Ureter (tissue), 1 donor: ENCODE measurements around the gene LRTM2. TPM values are rescaled to one million over a fixed set of nuclear protein-coding genes. Genes with fewer than 3 reads are reported as not detected.

ENCODE experiments used
- DNase-seq: peaks from one replicate; pipeline ENCODE4 v3.0.0-alpha.2; 2020; ENCODE audit warnings: low spot score
- total RNA-seq: library from RNA; stranded (reverse); gene quantifications from one replicate; pipeline ENCODE4 v1.2.4, GENCODE V29; 2023
- donor health status: DM: yes; HTN: yes; CAD: no.

The LRTM2 gene
- total RNA-seq, 1 donor from 2014 or later, result not detected

DNA sequence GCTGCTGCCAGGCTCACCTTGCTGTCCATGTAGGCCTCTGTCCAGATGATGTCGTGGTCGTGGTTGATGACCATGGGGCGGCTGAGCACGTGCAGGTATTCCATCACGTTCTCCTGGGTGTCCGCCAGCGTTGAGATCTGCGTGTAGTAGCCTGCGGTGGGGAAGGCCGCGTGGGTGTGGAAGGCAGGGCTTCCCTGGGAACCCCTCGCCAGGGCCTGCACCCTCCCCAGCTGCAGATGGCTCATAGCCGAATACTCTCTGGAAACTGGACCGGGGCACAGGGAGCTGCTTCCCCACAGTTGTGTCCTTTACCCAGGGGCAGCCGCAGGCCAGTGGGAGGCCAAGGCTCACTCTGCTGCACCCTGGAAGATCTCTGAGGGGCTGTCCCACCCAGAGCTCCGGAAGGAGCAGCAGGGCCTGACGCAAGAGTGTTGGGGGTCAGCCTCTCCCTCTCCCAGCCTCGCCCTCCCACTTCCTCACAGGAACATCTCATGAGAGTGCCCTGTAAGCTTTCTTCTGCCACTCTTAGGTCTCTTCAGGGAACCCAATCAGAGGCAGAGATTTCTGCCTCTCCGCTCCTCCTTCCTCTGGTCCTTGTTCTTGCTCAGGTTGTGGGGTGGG is 62.6 kb downstream of the LRTM2 start:
- no peak for DNase-seq

DNA sequence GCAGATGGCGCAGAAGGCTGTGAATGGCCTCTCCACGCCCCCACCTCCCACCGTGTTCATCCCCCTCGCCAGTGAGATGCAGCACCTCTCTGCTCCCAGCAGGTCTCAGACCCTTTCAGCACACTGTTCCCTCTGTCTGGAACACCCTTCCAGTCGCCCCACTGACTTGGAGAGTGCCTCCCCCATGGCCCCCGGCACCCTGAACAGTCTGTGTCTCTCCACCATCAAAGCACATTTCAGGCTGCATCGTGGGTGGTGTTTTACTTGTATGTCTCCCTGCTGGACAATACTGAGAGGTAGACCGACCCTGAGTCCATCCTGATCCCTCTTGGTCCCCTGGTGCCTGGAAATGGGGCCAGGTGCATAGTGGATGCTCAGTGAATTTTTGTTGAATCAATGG is 63.1 kb downstream of the LRTM2 start:
- no peak for DNase-seq

DNA sequence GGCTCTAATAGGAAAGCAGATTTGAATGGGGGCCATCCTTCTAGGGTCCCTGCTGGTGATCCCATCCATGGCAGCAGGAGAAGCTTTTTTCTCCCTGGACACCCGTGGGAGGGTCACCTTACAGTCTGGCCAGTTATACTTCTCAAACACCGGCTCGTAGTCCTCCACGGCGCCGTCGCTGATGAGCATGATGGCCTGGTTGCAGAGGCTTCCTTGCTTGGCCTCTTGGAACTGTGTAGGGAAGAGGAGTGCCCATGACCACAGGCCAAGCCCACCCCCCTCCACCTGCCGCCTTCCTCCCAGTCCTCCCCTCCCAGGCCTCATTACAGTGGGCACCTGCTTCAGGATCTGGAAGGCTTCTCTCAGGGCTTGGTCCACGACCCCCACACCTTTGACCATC is 64.3 kb downstream of the LRTM2 start:
- DNase-seq, result no peak

DNA sequence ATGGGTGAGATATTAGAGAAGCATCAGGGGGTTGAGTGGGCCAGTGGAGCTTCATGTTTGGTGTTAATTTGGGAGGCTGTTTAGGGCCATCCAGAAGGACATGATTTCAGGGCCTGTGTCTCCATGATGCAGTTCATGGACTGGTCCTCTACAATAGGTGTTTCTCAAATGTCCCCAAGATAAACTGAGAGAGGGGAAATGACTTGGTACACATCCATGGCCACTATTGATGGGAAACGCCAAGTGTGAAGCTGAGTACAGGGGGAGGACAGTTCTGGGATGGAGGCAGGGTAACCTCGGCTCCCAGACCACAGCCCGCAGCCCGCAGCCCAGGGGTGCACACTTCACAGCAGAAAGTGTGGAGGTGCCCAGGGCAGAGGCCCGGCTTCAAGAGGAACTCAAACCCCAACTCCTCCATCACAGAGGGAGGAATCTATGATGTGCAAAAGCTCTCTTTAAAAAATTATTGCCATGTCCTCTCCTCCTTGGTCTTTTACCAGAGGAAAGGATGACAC is 64.8 kb downstream of the LRTM2 start:
- DNase-seq, result no peak

DNA sequence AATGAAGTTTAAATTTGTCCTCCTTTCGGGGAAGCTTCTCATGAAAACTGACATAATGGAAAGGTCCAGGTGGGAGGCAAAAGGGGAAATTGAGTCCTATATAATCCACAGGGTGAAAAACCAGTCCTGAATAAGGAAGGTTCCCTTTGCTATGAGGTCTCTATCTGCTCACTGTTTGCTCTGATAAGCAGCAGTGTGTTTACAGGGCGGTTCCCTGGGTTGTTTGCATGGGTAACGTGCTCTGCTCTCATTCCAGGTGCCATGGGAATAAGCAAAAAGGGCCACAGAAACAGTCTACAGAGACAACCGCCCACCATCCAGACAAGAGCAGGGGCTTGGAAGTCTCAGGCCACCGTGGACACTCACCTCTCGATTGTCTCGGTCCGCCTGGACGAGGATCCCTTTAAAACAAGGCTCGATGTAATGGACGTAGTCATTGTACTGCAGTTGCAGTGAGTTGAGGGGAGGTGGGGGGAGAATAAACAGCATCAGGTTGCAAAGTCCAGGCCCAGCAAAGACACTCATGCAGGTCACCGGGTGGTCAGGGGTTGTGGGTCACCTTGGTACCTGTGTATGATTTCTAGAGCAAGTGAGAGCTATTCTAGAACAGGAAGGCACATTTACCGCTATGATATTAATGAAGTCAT is 65.4 kb downstream of the LRTM2 start:
- no peak for DNase-seq

Other genes starting within 250 kb of the LRTM2 start
- gene FBXL14, start 226.0 kb upstream of the LRTM2 start, total RNA-seq, result 12.8 TPM
- gene WNT5B, start 191.3 kb upstream of the LRTM2 start, total RNA-seq, result 7.2 TPM
- gene ADIPOR2, start 129.5 kb upstream of the LRTM2 start, total RNA-seq, result 46.6 TPM
- 3.4 TPM for gene CACNA2D4, start 98.1 kb downstream of the LRTM2 start, total RNA-seq
- gene DCP1B, start 183.9 kb downstream of the LRTM2 start, total RNA-seq, result 24.3 TPM
- gene CACNA1C, start 232.4 kb downstream of the LRTM2 start, total RNA-seq, result 30.1 TPM